ENCODE measurements around the gene ZBTB9.

GRCh38 chr6:33434961-33435360 is 19.4 kb upstream of the ZBTB9 start:
- no peak for TF ChIP-seq CTCF (IDR thresholded peaks at IDR 0.05; ENCODE audit: low read length)
- TF ChIP-seq EZH2 (IDR thresholded peaks at IDR 0.05; ENCODE audit: borderline replicate concordance, low read length): no peak

Measured in OCI-LY1 (cell line).